GM12872 (cell line): ENCODE results near the gene CPVL.

ENCODE experiments used
- CTCF ChIP-seq: IDR thresholded peaks from 3 replicates; pipeline ENCODE4 v1.5.1; 2011; ENCODE audit warnings: low read depth, mild to moderate bottlenecking, low read length, moderate library complexity; ENCODE audit not compliant: insufficient read depth

Gene CPVL

DNA sequence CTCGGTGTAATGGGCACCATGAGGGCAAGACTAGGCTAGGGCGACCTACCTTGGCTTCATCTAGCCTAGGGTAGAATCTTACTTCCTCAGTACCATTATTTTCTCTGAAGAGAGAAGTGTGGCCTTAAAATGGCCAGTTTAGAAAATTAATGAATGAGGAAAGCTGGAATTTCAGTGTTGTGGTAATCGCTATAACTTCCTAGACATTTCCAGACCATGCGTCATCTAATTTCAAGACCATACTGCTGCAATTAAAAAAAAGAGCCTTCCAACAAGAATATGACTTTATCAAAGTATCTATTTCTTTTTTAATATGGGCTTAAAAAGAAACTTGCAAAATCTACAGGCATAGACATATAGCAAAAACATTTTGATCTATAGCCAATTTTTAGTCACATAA, 68.5 kb downstream of the CPVL start:
- TF ChIP-seq CTCF, result no peak

DNA sequence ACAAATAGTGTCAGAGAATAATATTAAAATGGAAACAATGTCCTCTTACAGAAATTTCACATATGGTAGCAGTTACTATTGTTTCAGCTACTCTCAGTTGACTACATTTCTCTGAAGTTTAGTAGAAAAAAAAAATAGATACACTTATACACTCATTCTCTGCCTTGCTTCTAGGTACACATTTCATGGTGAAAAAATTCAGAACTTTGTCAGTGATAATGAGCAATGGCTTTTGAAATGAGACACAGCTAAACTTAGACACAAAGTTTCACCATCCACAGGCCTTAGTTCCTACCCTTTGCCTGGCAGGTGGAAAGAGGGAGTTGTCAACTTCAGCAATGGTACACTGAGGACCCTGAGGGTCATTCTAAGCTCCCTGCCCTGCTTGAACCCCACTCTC, 69.2 kb downstream of the CPVL start:
- TF ChIP-seq CTCF, result no peak

DNA sequence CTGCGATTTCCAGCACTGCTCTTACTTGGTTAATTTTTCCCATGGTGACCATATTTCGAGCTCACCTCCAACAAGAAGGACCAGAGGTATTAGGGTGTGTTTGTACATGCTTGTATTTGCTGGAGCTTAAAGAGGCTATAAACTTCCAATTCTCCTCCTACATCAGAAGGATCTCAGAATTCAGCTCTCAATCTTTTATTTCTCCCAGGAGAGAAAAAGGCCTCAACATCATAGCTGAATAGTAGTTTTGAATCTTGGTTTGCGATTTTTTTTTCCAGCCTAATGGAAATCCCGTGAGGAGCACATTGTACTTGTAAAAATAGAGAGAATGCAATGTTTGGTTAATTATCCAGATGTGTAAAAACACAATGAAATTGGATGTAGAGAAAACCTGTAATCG, 69.7 kb downstream of the CPVL start:
- TF ChIP-seq CTCF, result no peak

DNA sequence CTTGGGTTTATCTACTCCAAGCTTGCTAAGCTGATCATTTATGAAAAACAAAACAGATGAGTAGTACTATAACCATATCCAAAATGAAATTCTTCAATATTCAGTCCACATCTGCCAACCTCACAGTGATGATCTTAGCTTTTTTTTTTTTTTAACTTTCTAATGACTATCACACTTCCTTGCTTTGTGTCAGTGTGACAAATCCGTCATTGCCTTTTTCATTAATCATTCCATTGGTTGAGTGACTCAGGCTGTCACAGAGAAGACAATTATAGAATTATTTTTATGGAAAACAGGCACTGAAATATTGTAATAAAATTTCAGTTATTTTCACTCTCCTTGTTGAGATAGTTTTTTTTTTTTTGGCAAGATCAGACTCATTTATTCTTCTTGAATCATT, 70.7 kb downstream of the CPVL start:
- TF ChIP-seq CTCF, result no peak

DNA sequence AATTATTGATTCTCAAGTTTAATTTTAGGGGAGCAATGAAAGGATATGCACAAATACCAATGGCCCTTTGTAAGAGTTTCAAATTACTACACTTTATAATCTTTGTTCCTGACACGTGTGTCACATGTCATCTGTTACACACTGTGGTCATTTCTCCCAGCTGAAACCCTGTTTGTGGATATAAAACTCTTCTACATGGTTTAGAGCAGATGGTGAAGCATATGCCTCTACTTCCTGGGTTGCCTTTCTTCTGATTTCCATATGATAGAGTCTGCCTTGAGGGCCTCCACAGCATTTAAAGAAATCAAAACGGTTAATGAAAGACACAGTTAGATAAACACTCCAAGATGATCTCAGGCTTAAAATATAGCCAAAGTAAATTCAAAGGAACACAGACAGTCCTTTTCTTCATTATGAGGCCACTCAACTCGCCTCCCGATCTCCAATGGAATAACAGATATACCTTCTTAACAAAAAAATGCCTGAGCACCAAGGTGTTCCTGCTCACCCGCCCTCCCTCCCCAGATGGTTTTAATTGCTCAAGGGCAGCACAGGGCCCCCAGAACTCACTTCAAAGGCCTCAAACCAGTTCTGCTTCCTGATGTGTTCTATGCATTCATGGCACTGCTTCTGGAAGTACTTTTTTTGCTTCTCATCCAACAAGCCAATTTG, 75.0 kb downstream of the CPVL start:
- TF ChIP-seq CTCF, result no peak

DNA sequence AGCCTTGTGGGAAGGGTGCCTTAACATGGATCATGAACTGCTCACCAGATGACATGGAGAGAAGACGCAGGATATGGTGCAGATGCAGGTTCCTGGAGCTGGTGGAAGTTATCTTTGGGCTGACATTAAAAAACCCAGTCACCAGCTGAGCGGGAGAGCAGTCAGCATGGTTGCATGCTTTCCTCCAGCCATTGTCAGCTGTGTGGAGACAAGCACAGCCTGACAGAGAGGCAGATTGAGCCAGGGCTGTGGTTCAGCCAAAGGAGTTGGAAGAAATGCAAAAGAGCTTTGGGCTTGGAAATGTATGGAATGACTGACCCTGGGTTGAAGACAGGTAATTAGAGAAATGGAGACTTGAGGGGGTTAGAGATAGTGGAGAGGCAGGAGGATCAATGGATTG, 79.7 kb downstream of the CPVL start:
- no peak for TF ChIP-seq CTCF

GRCh38 chr7:29065181-29065857, 81.0 kb downstream of the CPVL start:
- TF ChIP-seq CTCF, result no peak

DNA sequence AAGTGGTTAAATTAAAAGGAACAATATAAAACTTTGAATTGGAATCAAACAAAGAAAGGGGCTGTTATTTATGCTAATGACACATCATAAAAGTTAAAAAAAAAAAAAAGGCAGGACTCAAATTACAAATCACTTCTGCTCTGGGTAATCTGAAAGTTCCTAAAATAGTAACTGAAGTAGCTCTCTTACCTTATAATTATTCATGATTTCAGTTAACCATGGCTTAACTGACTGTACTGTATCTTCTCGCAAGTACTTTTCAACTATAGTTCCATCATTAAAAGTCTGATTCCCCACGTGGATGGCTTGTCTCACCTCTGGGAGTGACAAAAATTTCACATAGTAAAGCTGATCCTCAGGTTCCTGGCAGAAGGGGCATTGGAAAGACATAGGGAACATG, 82.5 kb downstream of the CPVL start:
- no peak for TF ChIP-seq CTCF
